NCI-H2227 (cell line): ENCODE data around the gene TIMM17B.

Experiments used
- DNase-seq: peaks from one replicate; lab custom pipeline; 2025; ENCODE audit not compliant: unreplicated experiment; lab: John Stamatoyannopoulos, UW

Gene TIMM17B

DNA sequence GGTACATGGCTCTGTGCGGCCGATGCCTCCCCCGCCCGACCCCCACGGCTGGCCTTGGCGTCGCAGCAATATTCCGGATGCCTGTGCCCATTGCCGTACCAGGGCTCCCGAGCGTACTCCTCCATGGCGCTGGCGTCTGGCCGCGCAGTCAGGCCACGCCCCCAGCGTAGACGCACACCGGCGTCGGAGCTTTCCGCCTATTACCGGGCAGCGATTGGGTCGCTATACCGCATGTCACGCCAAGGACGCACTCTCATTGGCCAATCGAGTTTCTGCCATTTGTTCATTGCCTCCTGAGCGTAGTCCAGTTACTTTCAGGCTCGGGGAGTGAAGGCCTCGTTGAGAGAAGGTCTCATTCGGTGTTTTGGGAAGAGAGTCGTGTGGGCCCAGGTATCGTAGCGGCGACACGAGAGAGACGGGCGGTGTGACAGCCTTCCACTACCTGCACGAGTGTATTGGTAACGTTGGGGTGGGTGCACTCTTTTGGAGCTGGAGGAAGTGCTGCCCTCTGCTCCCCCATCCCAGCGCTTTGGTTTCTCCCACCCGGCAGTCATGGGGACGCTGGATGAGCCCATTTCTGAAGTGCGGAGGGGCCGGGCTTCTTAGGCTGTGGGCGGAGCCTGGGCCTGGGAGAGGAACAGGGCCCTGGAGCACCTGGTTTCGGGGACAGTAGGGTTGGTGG, at the start of gene TIMM17B, which contains the start of gene PQBP1:
TIMM17B (minus strand) TSS at position 144 of the 682 bp plus-strand sequence; CDS start at position 125, 19 bp downstream.
PQBP1 (plus strand) TSS at position 306 of the 682 bp plus-strand sequence. CDS start 580 bp downstream, outside the sequence.
- peak; percentile 99 for DNase-seq

DNA sequence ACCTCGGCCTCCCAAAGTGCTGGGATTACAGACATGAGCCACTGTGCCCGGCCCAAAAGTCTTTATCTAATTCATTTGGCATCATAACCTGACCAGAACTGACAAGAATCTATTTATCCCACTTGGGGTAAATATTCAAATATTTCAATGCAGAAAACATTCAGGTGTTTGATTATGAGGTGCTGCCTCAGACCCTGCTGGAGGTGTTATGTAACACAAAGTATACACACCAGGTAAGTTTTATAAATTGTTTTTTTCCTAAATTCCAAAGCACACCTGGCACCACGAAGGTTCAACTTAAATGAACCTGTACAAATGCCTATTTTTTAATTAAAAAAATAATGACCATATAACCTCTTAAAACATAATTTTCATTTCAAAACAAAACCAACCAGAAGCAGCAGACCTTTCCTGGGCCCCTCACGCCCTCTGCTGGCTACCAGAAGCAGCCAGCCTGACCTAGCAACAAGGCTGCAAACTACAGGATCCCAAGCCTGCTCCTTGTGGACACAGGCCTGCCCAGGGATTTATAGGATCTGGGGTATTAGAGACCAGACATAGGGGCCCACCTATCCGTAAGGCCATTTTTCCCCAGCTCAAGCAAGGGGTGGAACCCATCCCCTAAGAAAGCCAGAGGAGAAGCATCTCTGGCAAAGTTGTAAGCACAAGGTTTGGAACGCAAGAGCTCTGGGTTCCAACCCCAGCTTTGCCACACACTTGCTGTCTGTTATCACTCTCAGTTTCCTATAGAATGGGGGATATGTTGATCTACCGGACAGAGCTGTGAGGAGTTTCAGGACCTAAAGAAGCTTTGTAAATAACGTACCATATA, 48.2 kb upstream of the TIMM17B start:
- DNase-seq: peak; percentile 69

- DNase-seq: no peak
These were observed 45.3 kb upstream of the TIMM17B start for GRCh38 chrX:48942895-48943294.

DNA sequence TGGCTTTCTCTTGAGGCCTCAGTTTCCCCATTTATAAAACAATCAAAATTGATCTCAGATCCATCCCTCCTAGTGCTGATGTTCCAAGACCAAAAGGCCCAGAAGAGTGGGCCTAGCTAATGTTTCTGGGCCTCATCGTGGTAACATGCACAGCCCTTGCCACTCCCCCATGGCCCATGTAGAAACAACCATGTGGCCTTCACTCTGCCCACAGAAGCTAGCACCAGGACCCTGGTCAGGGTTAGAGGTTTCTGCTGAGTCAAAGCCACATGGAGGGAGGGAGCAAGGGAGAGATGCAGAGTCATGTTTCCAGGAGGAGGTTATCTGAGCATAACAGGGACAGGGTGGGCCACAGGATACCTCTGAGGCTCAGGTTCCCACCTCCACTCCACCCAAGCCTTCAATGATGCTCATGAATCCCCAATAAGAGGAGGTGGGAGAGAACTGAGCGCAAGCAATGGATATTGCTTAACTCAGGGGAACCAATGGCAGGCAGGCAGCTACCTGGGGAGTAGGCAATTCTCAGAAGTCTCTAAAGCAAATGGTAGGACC, 42.9 kb upstream of the TIMM17B start:
- DNase-seq: no peak

DNA sequence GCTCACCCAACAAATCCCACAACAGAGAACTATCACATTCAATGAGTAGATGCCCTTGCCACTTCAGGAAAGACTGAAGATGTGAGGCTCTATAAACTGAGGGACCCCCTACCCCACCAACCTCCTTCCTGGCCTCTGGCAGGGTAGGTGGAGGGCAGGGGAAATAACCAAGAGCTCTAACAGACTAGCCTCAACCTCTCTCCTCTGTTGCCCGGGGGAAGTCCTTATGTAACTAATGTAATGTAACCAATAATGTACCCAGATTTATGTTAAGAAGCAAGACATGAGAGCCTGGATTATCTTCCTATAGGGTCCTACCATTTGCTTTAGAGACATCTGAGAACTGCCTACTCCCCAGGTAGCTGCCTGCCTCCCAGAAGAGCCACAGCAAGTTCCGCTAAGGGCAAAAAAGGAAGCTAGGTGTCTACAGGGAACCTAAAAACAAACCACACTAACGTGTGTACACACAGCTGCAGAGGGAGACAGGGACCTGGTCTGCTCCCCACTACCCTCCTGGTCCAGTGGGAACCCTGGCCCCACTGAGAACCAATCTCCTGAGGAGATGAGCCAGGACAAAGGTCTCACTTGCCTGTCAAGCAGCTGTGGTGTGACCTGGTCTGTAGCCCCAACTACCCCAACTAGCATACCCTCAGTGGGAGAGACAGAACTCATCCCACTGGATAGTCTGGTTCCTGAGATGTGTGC, 42.1 kb upstream of the TIMM17B start:
- no peak for DNase-seq

DNA sequence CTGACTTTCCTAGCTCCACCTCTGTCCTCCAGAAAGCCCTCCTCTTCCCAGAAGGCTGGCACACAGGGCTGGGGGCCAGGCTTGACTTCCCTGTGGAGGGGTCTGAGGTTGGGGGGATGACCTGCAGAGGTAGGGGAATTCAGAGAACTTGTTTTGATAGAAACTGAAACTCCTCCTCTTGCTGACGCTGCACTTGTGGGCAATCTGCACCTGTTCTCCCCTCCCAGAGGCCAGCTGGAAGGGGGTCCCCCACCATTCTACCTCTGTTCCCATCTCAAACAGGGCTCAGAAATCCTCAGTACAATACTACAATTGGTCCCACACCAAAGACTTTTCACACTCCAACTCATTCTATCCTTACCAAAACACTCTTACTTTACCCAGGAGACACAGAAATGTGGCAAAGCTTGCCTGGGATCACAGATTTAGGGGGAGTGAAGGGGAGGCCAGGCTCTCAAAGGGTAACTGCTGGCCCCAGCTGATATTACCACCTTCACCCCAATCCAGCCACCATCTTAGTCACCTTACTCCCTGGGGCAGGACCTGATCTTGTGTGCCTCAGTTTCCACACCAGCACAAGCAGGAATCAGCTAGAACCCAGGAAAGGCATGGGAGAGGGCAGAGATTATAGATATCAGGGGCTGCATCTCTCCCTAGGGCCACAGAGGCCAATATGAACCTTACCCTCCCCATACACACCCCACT, 41.3 kb upstream of the TIMM17B start:
- DNase-seq: no peak

DNA sequence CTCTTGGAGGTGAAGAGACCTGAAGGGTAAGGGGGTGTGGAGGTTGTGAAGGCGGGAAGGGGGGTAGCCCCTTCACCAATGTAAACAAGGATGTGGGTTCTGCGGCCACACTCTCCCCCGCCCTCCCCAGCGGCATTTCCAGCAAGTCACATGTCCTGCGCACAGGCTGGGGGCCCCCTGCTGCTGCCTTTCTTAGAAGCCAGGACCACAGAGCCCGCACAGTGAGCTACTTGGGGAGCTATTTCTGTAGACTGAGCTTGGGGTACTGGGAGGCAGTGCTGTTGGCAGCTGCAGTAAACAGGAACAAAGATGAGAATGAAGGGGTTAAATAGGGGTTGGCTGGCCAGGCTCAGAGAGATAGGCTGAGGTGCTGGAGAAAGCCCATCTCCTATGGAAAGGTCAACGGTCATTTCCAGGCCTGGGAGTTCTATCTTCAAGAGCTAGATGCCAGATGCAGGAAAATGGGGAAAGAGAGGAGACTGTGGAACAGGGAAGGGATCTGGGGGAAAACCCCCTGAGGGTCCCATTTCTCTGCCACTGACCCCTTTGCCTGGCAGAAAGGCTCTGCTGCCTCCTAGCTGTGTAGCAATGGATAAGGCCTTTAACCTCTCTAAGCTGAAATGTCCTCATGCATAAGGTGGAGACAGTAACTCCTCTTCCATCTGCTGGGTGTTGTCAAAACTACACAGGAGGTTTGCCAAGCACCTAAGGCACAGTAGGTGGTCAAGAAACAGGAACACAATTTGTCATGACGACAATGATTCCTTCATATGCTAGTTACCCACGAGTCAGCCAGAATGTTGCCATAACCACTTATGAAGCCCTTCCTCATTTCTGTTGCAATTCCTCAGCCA, 39.7 kb upstream of the TIMM17B start:
- no peak for DNase-seq

- no peak for DNase-seq
These were observed 39.0 kb upstream of the TIMM17B start for GRCh38 chrX:48936429-48937053.

DNA sequence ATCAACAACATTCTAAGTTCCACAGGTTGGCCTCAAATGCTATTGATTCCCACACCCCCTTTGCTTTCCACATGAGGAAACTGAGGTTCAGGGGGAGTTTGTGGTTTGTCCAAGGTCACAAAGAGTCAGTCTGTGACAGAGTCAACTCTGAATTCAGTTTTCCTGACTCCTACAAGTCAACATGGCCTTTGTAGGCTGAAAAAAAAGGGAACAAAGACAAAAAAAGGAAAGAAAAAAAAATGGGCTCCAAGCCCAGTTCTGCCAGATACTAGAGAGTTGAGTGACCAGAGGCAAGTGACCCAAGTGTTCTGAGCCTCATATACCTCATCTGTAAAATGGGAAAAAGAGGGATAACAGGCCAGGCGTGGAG, 37.7 kb upstream of the TIMM17B start:
- DNase-seq: no peak

GRCh38 chrX:48934581-48935300, 37.2 kb upstream of the TIMM17B start:
- DNase-seq: no peak

- no peak for DNase-seq
These were observed 36.2 kb upstream of the TIMM17B start for GRCh38 chrX:48933757-48934156.

DNA sequence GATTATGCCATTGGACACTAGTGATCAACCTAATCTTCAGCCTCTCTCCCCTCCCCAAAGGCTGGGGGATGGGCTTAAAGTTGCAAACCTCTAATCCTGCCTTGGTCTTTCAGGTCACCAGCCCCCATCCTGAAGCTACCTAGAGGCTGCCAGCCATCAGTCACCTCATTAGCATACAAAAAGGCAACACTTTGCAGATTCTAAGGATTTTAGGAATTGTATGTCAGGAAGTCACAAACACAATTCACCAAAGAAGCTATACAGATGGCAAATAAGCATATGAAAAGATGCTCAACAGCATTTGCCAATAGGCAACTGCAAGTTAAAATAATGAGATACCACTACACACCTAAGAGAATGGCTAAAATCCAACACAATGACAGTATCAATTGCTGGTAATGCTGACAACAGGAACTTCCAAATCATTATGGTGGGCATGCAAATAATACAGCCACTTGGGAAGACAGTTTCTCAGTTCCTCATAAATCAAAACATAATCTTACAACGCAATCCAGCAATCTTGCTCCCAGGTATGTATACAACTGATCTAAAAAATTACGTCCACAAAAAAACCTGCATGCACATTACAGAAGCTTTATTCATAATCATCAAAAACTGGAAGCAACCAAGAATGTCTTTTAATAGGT, 30.3 kb upstream of the TIMM17B start:
- DNase-seq: no peak

GRCh38 chrX:48927123-48927522, 29.6 kb upstream of the TIMM17B start:
- DNase-seq: no peak

DNA sequence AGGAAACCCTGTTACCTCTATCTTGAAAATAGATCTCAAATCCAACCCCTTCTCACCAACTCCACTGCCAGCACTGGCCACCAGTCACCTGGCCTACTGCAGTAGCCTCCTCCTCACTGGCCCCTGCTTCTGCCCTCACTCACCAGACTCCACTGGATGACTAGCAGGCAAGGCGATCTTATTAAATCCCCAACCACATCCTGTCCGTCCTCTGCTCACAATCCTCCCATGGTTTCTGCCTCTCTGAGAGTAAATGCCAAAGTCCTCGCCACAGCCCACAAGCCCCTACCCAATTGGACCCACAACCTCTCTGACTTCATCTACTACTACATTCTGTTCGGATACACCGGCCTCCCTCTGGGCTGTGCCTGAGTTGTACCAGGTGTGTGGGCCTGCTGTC, 26.7 kb upstream of the TIMM17B start:
- no peak for DNase-seq

DNA sequence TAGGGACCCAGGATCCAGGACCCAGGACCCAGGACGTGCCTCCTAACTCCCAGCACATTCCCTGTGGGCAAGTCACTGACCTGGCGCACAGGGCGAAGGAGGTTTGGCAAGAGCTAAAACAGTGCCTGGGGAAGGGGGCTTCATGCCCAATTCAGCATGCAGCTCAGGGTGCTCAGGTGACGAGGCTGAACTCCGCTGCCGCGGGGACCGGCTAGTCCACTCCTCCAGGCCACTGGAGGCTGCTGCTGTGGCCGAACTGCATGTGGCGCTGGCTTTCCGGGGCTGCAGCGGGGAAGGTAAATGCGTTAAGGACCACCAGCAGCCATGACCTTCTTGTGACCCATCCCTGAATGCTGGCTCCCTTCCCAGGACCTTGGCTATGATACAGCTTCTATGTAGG, 26.2 kb upstream of the TIMM17B start:
- DNase-seq: no peak

DNA sequence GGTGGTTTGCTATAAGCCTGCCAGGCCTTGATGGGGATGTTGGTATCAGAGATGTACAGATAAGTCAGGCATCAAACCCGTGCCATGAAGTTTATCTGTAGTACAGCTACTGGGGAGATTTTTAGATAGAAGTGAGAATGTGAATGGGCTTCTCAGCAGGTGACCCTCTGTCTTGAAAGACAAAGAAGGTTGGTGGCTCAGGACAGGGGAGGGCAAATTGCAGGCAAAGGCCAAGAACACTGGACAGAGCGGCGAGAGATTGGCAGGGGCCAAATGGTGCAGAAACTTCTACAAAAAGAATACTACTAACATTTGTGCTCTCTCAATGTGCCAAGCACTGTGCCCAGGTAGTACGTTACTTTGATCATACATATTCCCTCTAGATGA, 23.1 kb upstream of the TIMM17B start:
- DNase-seq: no peak

DNA sequence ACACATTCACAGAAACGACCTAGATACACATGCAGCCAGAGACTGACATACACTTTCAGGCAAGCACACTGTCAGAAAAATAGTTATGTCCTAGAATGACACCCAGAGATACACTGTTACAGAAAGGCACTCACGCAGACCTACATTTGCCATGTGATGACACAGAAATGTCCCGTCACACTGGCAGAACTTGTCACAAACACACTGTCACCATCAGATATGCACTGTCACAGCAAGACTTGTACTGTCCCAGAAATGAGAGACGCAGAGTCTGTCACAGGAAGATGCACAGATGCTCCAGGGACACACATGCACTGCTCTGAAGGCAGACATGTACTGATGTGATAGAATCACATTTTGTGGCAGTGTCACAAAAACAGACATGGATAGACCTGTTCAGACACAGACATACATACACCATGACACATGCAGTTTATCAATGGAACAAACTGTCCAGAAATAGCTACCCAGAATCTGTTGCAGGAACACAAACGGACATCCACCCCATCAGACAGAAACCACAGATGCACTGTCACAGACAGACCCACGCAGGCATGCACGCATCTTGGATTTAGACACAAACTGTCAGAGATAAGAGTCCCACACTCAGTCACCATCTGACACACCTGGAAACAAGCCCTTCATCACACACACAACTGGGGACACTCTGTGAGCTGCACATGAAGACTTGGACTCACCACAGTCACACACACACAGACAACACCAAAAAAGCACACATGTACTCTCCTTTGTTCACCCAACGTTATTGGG, 22.6 kb upstream of the TIMM17B start:
- DNase-seq: no peak
